ENCODE results near the gene CCDC27.

DNA sequence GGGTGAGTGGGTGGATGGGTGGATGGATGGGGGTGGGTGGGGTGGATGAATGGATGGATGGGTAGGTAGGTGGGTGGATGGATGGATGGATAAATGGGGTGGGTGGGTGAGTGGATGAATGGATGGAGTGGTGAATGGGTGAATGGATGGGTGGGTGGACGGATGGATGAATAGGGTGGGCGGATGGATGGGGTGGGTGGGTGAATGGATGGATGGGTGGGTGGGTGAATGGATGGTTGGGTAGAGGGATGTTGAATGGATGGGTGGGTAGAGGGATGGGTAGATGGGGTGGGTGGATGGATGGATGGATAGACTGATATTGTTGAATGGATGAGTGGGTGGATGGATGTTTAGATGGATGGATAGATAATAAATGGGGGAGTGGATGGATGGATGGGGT is 26.9 kb upstream of the CCDC27 start:
- TF ChIP-seq, protein P1, sequence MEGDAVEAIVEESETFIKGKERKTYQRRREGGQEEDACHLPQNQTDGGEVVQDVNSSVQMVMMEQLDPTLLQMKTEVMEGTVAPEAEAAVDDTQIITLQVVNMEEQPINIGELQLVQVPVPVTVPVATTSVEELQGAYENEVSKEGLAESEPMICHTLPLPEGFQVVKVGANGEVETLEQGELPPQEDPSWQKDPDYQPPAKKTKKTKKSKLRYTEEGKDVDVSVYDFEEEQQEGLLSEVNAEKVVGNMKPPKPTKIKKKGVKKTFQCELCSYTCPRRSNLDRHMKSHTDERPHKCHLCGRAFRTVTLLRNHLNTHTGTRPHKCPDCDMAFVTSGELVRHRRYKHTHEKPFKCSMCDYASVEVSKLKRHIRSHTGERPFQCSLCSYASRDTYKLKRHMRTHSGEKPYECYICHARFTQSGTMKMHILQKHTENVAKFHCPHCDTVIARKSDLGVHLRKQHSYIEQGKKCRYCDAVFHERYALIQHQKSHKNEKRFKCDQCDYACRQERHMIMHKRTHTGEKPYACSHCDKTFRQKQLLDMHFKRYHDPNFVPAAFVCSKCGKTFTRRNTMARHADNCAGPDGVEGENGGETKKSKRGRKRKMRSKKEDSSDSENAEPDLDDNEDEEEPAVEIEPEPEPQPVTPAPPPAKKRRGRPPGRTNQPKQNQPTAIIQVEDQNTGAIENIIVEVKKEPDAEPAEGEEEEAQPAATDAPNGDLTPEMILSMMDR (conservative IDR thresholded peaks at IDR 0.05; ENCODE audit: low read length), result no peak
- no peak for TF ChIP-seq EZH2phosphoT487 (IDR thresholded peaks at IDR 0.05; ENCODE audit: borderline replicate concordance)
